ENCODE data around the gene TAOK3. TPM values are rescaled to one million over a fixed set of nuclear protein-coding genes. Genes with fewer than 3 reads are reported as not detected.
"Not testable (repeated sequence)": the region's sequence is repeated elsewhere in the genome, so short reads cannot be mapped to it uniquely, and the experiment has no call there.

TAOK3 gene
- total RNA-seq, 3 donors from 2014 or later, result 43.5 to 57.8 (median 46.9) TPM

GRCh38 chr12:118249547-118249946, 123.2 kb downstream of the TAOK3 start:
- no peaks in the 10 kb centered on the region for H3K36me3 ChIP-seq
- intact Hi-C loops (cut with DNase I; ENCODE audit: low total_unique reads), result no loop called here
- no peaks in the 10 kb centered on the region for H3K9me3 ChIP-seq
- DNase-seq (ENCODE audit: low spot score in 2 of 2), result no peak
- H3K4me3 ChIP-seq, result no peak overlapping the region
- TF ChIP-seq POLR2AphosphoS5 (IDR thresholded peaks at IDR 0.05) (no peak), CTCF (IDR thresholded peaks at IDR 0.05) (no peak), POLR2A (IDR thresholded peaks at IDR 0.05) (no peak)
- no peaks in the 10 kb centered on the region for H3K27me3 ChIP-seq
- H3K4me1 ChIP-seq, result no peaks in the 10 kb centered on the region
- no peak overlapping the region for H3K27ac ChIP-seq

GRCh38 chr12:118245886-118246285, 126.8 kb downstream of the TAOK3 start:
- not testable (repeated sequence) for DNase-seq (ENCODE audit: low spot score in 2 of 2)

GRCh38 chr12:118238888-118239287, 133.8 kb downstream of the TAOK3 start:
- Histone ChIP-seq H3K4me1 (no peaks in the 10 kb centered on the region), H3K36me3 (no peaks in the 10 kb centered on the region), H3K27me3 (no peaks in the 10 kb centered on the region), H3K27ac (no peak overlapping the region), H3K9me3 (no peaks in the 10 kb centered on the region), H3K4me3 (no peak overlapping the region)
- intact Hi-C loops (cut with DNase I; ENCODE audit: low total_unique reads), result no loop called here
- TF ChIP-seq POLR2A (IDR thresholded peaks at IDR 0.05) (no peak), POLR2AphosphoS5 (IDR thresholded peaks at IDR 0.05) (no peak), CTCF (IDR thresholded peaks at IDR 0.05) (no peak)
- DNase-seq (ENCODE audit: low spot score in 2 of 2), result no peak

More at GRCh38 chr12:118245886-118246285, 126.8 kb downstream of the TAOK3 start:
- H3K9me3 ChIP-seq; H3K27ac ChIP-seq; H3K27me3 ChIP-seq; H3K4me1 ChIP-seq; H3K4me3 ChIP-seq; intact Hi-C loops (cut with DNase I; ENCODE audit: low total_unique reads); H3K36me3 ChIP-seq: not testable (repeated sequence)

GRCh38 chr12:118237908-118238307, 134.8 kb downstream of the TAOK3 start:
- no peaks in the 10 kb centered on the region for H3K4me1 ChIP-seq
- intact Hi-C loops (cut with DNase I; ENCODE audit: low total_unique reads), result no loop called here
- no peaks in the 10 kb centered on the region for H3K36me3 ChIP-seq
- H3K4me3 ChIP-seq, result no peak overlapping the region
- no peak overlapping the region for H3K27ac ChIP-seq
- no peak for DNase-seq (ENCODE audit: low spot score in 2 of 2)
- TF ChIP-seq POLR2AphosphoS5 (IDR thresholded peaks at IDR 0.05) (no peak), POLR2A (IDR thresholded peaks at IDR 0.05) (no peak), CTCF (IDR thresholded peaks at IDR 0.05) (no peak)
- no peaks in the 10 kb centered on the region for H3K9me3 ChIP-seq
- no peaks in the 10 kb centered on the region for H3K27me3 ChIP-seq

GRCh38 chr12:118237052-118237665, 135.5 kb downstream of the TAOK3 start:
- intact Hi-C loops (cut with DNase I; ENCODE audit: low total_unique reads), result no loop called here
- DNase-seq (ENCODE audit: low spot score in 2 of 2), result no peak
- TF ChIP-seq POLR2AphosphoS5 (IDR thresholded peaks at IDR 0.05) (no peak), CTCF (IDR thresholded peaks at IDR 0.05) (no peak), POLR2A (IDR thresholded peaks at IDR 0.05) (no peak)
- Histone ChIP-seq H3K27ac (no peak overlapping the region), H3K9me3 (no peaks in the 10 kb centered on the region), H3K36me3 (no peaks in the 10 kb centered on the region), H3K4me3 (no peak overlapping the region), H3K4me1 (no peaks in the 10 kb centered on the region), H3K27me3 (no peaks in the 10 kb centered on the region)

- no peak overlapping the region for H3K27ac ChIP-seq
- intact Hi-C loops (cut with DNase I; ENCODE audit: low total_unique reads), result no loop called here
- H3K9me3 ChIP-seq, result no peaks in the 10 kb centered on the region
Measured at GRCh38 chr12:118220702-118221101, 152.0 kb downstream of the TAOK3 start.

More at GRCh38 chr12:118220702-118221101, 152.0 kb downstream of the TAOK3 start:
- no peak for DNase-seq (ENCODE audit: low spot score in 2 of 2)
- Histone ChIP-seq H3K36me3 (no peaks in the 10 kb centered on the region), H3K27me3 (no peaks in the 10 kb centered on the region), H3K4me3 (no peak overlapping the region), H3K4me1 (no peaks in the 10 kb centered on the region)
- TF ChIP-seq POLR2AphosphoS5 (IDR thresholded peaks at IDR 0.05) (no peak), CTCF (IDR thresholded peaks at IDR 0.05) (no peak), POLR2A (IDR thresholded peaks at IDR 0.05) (no peak)

Measured in breast epithelium (tissue), 4 donors.